ENCODE results near the gene TBX10.
"Not testable (repeated sequence)": the region's sequence is repeated elsewhere in the genome, so short reads cannot be mapped to it uniquely, and the experiment has no call there.

Gene TBX10

DNA sequence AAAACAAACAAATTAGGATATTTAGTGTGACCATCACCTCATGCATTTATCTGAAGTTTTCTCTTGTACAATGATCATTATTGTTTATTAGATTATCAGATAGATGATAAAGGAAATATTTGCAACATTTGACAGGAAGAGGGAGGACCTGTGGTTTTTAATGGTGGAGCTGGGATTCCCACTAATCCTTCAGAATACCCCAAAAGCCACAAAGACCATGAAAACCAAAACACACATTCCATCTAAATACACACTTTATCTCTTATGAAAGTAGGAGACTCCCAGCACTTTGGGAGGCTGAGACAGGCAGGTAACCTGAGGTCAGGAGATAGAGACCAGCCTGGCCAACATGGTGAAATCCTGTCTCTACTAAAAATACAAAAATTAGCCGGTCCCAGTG, 40.4 kb downstream of the TBX10 start:
- DNase-seq = no peak

DNA sequence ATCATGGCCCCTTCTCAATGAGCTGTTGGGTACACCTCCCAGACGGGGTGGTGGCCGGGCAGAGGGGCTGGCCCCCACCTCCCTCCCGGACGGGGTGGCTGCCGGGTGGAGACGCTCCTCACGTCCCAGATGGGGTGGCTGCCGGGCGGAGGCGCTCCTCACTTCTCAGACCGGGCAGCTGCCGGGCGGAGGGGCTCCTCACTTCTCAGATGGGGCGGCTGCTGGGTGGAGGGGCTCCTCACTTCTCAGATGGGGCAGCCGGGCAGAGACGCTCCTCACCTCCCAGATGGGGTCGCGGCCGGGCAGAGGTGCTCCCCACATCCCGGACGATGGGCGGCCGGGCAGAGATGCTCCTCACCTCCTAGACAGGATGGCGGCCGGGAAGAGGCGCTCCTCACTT, 41.6 kb downstream of the TBX10 start:
- not testable (repeated sequence) for DNase-seq

DNA sequence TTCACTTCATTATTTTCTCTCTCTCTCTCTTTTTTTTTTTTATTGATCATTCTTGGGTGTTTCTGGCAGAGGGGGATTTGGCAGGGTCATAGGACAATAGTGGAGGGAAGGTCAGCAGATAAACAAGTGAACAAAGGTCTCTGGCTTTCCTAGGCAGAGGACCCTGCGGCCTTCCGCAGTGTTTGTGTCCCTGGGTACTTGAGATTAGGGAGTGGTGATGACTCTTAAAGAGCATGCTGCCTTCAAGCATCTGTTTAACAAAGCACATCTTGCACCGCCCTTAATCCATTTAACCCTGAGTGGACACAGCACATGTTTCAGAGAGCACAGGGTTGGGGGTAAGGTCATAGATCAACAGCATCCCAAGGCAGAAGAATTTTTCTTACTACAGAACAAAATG, 42.1 kb downstream of the TBX10 start:
- not testable (repeated sequence) for DNase-seq

DNA sequence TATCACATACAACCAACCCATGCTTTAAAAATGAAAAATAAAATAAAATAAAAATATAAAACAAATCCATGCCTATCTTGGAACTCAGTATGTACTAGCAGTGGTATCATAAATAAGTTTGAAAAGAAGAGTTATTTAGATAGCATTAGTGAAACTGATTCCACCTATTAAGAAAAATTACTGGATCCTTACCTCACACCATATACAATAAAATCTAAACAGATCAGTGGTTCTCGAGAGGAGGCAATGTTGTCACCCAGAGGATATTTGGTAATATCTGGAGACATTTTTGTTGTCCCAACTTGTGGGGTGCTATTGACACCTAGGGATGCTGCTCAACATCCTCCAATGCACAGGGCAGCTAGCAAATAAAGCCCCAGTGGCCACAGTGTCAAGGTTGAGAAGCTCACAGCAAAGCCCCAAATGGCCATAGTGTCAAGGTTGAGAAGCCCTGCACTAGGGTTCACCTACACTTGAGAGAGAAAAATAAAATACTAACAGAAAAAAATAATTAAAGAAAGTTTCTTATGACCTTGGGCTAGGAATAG, 42.7 kb downstream of the TBX10 start:
- no peak for DNase-seq

DNA sequence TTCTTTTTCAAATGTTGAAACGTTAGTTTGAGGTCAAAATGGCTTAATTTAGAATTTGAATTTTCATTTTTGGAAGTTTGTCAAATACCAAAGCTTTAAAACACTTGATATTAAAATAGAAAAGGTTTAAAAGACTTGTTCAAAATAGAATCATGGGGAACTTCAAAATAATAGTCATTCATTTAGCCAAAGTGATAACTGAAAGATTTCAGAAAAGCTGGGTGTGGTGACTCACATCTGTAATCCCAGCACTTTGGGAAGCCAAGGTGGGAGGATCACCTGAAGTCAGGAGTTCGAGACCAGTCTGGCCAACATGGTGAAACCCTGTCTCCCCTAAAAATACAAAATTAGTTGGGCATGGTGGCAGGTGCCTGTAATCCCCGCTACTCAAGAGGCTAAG, 45.1 kb downstream of the TBX10 start:
- no peak for DNase-seq

DNA sequence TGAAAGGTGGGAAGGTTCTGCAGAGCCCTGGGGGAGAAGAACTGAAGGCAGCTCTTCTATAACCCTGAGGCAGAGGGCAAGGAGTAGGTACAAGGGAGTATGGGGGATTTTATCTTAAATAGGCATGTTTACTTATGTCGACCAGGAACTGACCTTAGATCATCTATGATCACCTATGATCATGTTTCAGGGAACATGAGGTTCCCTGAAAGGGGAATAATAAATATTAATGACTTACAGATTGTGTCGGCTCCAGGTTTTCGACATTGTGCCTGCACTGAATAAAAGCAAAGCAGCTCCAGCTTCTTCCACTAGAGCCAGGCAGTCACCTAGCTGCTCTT, 46.0 kb downstream of the TBX10 start:
- no peak for DNase-seq

DNA sequence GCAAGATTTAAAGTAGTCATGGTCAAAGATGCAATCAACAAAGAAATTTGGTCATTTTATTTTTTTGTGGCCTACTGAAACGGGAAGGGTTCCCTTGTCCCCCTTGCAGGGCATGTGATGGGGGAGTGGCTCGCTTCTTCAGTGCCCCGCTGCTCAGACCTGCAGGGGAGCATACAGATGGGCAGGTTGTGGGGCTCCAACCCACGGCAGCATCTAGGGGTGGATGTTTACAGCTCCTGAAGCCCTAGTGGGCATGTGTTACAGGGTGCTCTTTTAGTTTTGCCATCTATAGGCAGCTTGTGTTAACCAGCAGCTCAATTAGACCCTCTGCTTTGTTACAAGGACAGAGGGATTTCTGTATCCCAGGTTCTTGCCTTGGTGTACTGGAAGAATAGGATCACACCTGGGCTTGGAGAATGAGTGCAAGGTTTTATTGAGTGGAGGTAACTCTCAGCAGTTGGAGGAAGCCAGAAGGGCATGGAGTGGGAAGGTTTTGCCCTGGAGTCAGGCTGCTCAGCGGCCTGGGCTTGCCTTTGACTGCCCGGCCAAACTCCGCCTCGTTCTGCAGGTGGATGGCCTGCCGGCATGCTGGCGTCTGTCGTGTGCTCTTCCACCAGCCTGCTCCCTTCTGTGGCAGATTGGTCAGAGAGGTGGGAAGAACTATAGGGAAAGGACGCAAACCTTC, 46.5 kb downstream of the TBX10 start:
- no peak for DNase-seq

DNA sequence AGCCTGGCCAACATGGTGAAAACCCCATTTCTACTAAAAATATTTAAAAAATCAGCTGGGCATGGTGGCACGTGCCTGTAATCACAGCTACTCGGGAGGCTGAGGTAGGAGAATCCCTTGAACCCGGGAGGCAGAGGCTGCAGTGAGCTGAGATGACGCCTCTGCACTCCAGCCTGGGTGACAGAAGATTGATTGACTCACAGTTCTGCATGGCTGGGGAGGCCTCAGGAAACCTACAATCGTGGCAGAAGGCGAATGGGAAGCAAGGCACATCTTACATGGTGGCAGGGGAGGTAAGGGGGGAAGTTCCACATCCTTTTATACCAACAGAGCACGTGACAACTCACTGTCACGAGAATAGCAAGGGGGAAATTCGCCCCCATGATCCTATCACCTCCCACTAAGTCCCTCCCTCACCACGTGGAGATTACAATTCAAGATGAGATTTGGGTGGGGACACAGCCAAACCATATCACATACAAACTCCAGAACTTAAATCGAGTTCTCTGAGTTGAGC, 50.6 kb downstream of the TBX10 start:
- not testable (repeated sequence) for DNase-seq

DNA sequence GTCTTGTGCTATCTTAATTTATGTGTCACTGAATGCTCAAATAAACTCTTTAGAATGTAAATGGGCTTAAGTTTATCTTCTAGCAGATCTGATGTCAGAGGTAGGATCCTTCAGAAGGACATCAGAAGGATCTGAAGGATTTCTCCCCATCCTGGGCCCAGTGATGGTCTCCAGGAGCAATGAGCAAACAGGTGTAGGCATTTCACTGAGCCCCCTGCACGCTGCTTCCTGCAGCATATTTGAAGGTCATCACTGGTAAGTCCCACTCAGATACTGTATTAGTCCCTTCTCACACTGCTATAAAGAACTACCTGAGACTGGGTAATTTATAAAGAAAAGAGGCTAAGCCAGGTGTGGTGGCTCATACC, 51.4 kb downstream of the TBX10 start:
- no peak for DNase-seq

DNA sequence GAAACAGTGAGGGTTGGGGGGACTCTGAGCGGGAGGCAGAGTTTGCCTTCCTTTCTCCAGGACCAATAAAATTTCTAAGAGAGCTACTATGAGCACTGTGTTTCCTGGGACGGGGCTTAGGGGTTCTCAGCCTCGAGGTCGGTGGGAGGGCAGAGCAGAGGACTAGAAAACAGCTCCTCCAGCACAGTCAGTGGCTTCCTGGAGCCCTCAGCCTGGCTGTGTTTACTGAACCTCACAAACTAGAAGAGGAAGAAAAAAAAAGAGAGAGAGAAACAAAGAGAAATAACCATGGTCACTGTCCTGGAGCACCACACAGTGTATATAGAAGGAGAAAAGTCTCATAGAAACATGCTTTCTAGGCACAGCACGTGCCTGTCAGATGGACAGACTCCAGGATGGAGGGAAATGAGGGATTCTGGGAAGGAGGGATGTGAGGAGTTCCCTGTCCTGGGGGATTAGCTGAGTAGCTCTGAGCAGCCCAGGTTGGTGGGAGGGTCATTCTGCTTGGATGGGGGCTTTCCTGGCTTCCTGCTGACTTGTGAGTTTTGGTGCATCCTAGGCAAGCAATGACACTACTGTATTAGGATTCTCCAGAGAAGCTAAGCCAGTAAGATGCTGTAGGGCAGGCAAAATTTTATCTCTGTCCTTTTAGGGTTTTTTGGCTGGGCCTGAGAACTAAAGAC, 52.9 kb downstream of the TBX10 start:
- no peak for DNase-seq

DNA sequence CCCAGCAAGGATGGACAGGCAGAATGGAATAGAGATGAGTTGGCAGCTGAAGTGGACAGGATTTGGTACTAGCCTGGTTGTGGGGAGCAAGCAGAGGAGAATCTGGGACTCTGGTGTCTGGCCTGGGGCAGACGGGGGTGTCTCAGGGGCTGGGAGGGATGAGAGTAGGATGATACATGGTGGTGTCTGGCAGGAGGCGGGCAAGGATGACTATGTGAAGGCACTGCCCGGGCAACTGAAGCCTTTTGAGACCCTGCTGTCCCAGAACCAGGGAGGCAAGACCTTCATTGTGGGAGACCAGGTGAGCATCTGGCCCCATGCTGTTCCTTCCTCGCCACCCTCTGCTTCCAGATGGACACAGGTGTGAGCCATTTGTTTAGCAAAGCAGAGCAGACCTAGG, 53.7 kb downstream of the TBX10 start:
- DNase-seq = no peak

DNA sequence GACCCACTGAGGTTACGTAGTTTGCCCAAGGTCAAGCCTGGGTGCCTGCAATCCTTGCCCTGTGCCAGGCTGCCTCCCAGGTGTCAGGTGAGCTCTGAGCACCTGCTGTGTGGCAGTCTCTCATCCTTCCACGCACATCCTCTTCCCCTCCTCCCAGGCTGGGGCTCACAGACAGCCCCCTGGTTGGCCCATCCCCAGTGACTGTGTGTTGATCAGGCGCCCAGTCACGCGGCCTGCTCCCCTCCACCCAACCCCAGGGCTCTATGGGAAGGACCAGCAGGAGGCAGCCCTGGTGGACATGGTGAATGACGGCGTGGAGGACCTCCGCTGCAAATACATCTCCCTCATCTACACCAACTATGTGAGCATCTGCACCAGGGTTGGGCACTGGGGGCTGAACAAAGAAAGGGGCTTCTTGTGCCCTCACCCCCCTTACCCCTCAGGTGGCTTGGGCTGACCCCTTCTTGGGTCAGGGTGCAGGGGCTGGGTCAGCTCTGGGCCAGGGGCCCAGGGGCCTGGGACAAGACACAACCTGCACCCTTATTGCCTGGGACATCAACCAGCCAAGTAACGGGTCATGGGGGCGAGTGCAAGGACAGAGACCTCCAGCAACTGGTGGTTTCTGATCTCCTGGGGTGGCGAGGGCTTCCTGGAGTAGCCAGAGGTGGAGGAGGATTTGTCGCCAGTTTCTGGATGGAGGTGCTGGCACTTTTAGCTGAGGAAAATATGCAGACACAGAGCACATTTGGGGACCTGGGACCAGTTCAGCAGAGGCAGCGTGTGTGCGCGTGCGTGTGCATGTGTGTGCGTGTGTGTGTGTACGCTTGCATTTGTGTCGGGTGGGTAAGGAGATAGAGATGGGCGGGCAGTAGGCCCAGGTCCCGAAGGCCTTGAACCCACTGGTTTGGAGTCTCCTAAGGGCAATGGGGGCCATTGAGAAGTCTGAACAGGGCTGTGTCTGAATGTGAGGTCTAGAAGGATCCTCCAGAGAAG, 54.4 kb downstream of the TBX10 start:
- no peak for DNase-seq

DNA sequence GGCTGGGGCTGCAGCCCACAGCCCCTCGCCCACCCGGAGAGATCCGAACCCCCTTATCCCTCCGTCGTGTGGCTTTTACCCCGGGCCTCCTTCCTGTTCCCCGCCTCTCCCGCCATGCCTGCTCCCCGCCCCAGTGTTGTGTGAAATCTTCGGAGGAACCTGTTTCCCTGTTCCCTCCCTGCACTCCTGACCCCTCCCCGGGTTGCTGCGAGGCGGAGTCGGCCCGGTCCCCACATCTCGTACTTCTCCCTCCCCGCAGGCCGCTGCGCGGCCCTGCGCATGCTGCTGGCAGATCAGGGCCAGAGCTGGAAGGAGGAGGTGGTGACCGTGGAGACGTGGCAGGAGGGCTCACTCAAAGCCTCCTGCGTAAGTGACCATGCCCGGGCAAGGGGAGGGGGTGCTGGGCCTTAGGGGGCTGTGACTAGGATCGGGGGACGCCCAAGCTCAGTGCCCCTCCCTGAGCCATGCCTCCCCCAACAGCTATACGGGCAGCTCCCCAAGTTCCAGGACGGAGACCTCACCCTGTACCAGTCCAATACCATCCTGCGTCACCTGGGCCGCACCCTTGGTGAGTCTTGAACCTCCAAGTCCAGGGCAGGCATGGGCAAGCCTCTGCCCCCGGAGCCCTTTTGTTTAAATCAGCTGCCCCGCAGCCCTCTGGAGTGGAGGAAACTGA, 55.2 kb downstream of the TBX10 start:
- peak; percentile 85 for DNase-seq

DNA sequence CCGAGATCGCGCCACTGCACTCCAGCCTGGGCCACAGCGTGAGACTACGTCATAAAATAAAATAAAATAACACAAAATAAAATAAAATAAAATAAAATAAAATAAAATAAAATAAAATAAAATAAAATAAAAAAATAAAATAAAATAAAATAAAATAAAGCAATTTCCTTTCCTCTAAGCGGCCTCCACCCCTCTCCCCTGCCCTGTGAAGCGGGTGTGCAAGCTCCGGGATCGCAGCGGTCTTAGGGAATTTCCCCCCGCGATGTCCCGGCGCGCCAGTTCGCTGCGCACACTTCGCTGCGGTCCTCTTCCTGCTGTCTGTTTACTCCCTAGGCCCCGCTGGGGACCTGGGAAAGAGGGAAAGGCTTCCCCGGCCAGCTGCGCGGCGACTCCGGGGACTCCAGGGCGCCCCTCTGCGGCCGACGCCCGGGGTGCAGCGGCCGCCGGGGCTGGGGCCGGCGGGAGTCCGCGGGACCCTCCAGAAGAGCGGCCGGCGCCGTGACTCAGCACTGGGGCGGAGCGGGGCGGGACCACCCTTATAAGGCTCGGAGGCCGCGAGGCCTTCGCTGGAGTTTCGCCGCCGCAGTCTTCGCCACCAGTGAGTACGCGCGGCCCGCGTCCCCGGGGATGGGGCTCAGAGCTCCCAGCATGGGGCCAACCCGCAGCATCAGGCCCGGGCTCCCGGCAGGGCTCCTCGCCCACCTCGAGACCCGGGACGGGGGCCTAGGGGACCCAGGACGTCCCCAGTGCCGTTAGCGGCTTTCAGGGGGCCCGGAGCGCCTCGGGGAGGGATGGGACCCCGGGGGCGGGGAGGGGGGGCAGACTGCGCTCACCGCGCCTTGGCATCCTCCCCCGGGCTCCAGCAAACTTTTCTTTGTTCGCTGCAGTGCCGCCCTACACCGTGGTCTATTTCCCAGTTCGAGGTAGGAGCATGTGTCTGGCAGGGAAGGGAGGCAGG, 56.0 kb downstream of the TBX10 start, which contains the start of gene GSTP1:
GSTP1 (plus strand) TSS at position 566 of the 958 bp plus-strand sequence; CDS start at position 598, 32 bp downstream.
- peak; percentile 94 for DNase-seq

DNA sequence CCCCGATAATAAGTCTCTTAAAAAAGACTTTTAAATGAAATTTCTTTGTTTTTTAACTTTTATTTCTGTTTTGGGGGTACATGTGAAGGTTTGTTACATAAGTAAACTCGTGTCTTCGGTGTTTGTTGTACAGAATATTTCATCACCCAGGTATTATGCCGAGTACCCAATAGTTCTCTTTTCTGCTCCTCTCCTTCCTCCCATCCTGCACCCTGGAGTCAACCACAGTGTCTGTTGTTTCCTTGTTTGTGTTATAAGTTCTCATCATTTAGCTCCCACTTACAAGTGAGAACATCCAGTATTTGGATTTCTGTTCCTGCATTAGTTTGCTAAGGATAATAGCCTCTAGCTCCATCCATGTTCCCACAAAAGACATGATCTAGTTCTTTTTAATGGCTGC, 57.6 kb downstream of the TBX10 start:
- no peak for DNase-seq

DNA sequence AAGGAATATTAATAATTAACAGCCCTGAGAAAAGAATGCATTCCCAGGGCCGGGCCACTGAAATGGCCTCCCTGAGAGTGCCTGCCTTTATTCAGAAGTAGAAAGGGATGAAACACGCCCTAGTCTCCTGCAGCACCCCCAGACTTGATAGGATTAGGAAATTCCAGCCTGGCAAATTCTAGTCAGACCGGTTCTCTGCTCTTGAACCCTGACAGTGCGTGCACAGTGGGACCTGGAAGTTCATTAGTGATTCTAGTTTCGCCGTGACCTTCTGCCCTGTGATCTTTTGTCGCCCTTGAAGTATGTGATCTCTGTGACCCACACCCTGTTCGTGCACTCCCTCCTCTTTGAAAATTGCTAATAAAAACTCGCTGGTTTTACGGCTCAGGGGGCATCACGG, 58.1 kb downstream of the TBX10 start:
- DNase-seq = peak; percentile 43

Data from right kidney (tissue), 1 donor.